ENCODE results near the gene GKN2. TPM values are rescaled to one million over a fixed set of nuclear protein-coding genes. Genes with fewer than 3 reads are reported as not detected.

The GKN2 gene
- total RNA-seq, 1 donor from 2014 or later: not detected

DNA sequence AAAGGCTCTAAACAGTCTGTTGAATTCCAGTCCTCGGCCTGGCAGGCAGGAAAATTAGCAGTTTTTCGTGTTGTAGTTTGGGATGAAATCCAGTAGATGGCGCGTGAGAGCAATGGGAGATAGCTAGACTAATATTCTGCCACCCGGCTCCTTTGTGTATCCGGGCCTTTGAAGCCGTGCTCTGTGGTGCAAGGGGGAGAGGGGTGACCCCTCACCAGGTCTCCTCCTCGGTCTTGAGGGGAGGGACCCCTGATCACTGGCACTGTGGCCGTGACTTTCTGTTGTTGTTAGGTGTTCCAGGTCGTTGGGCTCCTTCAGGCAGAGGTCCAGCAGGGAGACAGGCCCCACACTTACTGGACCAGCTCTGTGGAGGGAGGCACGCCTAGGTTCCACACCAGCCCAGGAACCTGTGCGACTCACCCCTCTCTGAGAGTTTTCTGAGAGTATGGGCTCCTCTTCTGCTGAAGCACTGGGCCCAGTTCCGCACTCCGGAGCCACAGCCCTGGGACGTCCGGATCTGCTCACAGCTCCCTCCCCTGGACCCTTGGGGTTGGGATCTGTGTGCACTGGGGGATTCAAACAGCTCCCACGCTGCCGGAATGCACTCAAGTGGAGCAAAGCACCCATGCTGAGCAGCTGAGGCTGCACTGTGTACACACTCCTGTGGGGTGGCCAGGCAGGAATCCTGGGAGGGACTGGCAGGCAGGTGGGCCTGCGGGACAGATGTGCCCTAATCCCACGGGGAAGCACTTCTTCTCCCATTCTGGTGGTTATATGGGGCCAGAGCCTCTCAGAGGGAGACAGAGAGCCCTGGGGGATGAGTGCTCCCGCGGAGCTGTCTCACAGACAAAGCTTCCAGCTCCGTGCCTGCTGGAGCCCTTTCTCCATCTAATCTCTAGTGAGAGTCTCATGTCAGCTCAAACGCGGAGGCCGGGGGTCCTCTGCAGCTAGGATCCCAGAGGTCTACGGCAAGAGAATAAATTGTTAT lies 8.8 kb downstream of the GKN2 start:
- Mint-ChIP-seq H3K9me3 (peaks cover 29% of the 10 kb centered on the region), H3K36me3 (no peaks in the 10 kb centered on the region), H3K27me3 (ENCODE audit: low read depth) (peaks cover 14% of the 10 kb centered on the region), H3K4me1 (peaks cover 4% of the 10 kb centered on the region), H3K27ac (peak overlapping the region; percentile 69), H3K4me3 (no peak overlapping the region)
- DNase-seq (ENCODE audit: low spot score in 2 of 2, unreplicated experiment in 2 of 2): peak; percentile 34 to 80
- TF ChIP-seq, protein P1, sequence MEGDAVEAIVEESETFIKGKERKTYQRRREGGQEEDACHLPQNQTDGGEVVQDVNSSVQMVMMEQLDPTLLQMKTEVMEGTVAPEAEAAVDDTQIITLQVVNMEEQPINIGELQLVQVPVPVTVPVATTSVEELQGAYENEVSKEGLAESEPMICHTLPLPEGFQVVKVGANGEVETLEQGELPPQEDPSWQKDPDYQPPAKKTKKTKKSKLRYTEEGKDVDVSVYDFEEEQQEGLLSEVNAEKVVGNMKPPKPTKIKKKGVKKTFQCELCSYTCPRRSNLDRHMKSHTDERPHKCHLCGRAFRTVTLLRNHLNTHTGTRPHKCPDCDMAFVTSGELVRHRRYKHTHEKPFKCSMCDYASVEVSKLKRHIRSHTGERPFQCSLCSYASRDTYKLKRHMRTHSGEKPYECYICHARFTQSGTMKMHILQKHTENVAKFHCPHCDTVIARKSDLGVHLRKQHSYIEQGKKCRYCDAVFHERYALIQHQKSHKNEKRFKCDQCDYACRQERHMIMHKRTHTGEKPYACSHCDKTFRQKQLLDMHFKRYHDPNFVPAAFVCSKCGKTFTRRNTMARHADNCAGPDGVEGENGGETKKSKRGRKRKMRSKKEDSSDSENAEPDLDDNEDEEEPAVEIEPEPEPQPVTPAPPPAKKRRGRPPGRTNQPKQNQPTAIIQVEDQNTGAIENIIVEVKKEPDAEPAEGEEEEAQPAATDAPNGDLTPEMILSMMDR (IDR thresholded peaks at IDR 0.05; ENCODE audit: unreplicated experiment): peak; percentile 80

DNA sequence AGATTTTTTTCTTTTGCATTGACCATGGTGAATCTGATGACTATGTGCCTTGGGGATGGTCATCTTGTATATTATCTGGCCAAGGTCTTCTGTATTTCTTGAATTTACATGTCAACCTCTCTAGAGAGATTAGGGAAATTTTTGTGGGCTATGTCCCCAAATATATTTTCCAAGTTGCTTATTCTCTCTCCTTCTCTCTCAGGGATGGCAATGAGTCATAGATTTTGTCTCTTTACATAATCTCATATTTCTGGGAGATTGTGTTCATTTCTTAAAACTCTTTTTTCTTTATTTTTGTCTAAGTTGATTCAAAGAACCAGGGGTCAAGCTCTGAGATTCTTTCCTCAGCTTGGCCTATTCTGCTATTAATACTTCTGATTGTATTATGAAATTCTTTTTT lies 9.9 kb downstream of the GKN2 start:
- H3K27me3 Mint-ChIP-seq (ENCODE audit: low read depth): peaks cover 16% of the 10 kb centered on the region
- TF ChIP-seq, protein P1 (IDR thresholded peaks at IDR 0.05; ENCODE audit: unreplicated experiment): no peak

DNA sequence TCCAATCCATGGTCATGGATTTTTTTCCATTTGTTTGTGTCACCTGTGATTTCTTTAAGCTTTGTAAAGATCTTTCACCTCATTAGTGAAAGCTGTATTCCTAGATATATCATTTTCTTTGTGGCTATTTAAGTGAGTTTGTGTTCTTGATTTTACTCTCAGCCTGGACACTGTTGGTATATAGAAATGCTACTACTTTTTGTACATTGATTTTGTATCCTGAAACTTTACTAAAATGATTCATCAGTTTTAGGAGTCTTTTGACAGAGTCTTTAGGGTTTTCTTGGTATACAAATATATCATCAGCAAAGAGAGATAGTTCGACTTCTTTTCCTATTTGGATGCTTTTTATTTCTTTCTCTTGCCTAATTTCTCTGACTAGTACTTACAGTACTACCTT lies 12.3 kb downstream of the GKN2 start:
- no peak overlapping the region for H3K4me3 Mint-ChIP-seq
- no peaks in the 10 kb centered on the region for H3K36me3 Mint-ChIP-seq
- TF ChIP-seq, protein P1 (IDR thresholded peaks at IDR 0.05; ENCODE audit: unreplicated experiment): no peak
- H3K27ac Mint-ChIP-seq: no peak overlapping the region
- peaks cover 23% of the 10 kb centered on the region for H3K9me3 Mint-ChIP-seq
- no peak for DNase-seq (ENCODE audit: low spot score in 2 of 2, unreplicated experiment in 2 of 2)
- peaks cover 16% of the 10 kb centered on the region for H3K27me3 Mint-ChIP-seq (ENCODE audit: low read depth)
- H3K4me1 Mint-ChIP-seq: peaks cover 4% of the 10 kb centered on the region

More for the DNA sequence above, 9.9 kb downstream of the GKN2 start:
- Mint-ChIP-seq H3K36me3 (no peaks in the 10 kb centered on the region), H3K4me3 (no peak overlapping the region), H3K27ac (no peak overlapping the region), H3K4me1 (peaks cover 4% of the 10 kb centered on the region), H3K9me3 (peaks cover 30% of the 10 kb centered on the region)
- no peak for DNase-seq (ENCODE audit: low spot score in 2 of 2, unreplicated experiment in 2 of 2)

DNA sequence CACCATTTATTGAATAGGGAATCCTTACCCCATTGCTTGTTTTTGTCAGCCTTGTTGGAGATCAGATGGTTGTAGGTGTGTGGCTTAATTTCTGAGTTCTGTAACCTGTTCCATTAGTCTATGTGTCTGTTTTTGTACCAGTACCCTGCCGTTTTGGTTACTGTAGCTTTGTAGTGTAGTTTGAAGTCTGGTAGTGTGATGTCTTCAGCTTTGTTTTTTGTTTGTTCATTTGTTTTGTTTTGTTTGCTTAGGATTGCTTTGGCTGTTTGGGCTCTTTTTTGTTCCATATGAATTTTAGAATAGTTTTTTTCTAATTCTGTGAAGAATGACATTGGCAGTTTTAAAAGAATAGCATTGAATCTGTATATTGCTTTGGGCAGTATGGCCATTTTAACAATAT lies 12.7 kb downstream of the GKN2 start:
- TF ChIP-seq, protein P1 (IDR thresholded peaks at IDR 0.05; ENCODE audit: unreplicated experiment): no peak
- peaks cover 16% of the 10 kb centered on the region for H3K27me3 Mint-ChIP-seq (ENCODE audit: low read depth)
- no peak for DNase-seq (ENCODE audit: low spot score in 2 of 2, unreplicated experiment in 2 of 2)

DNA sequence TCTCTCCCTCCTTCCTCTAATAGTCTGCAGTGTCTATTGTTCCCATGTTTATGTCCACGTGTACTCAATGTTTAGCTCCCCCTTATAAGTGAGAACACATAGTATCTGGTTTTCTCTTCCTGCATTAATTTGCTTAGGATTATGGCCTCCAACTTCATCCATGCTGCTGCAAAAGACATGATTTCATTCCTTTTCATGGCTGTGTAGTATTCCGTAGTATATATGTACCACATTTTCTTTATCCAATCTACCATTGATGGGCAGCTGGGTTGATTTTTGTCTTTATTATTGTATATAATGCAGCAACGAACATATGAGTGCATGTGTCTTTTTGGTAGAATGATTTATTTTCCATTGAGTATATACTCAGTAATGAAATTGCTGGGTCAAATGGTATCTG lies 13.8 kb downstream of the GKN2 start:
- H3K36me3 Mint-ChIP-seq: no peaks in the 10 kb centered on the region
- no peak for DNase-seq (ENCODE audit: low spot score in 2 of 2, unreplicated experiment in 2 of 2)
- peaks cover 16% of the 10 kb centered on the region for H3K27me3 Mint-ChIP-seq (ENCODE audit: low read depth)
- H3K9me3 Mint-ChIP-seq: peaks cover 23% of the 10 kb centered on the region
- no peak overlapping the region for H3K4me3 Mint-ChIP-seq
- H3K4me1 Mint-ChIP-seq: peaks cover 2% of the 10 kb centered on the region
- TF ChIP-seq, protein P1 (IDR thresholded peaks at IDR 0.05; ENCODE audit: unreplicated experiment): no peak
- no peak overlapping the region for H3K27ac Mint-ChIP-seq

More for the DNA sequence above, 12.7 kb downstream of the GKN2 start:
- no peak overlapping the region for H3K27ac Mint-ChIP-seq
- H3K4me1 Mint-ChIP-seq: peaks cover 4% of the 10 kb centered on the region
- peaks cover 23% of the 10 kb centered on the region for H3K9me3 Mint-ChIP-seq
- H3K36me3 Mint-ChIP-seq: no peaks in the 10 kb centered on the region
- H3K4me3 Mint-ChIP-seq: no peak overlapping the region

All from mesothelial cell of epicardium (in vitro differentiated cells).